IPS-15b (cell line): ENCODE data around the gene EPHA1.

ENCODE experiments used
- H3K27me3 ChIP-seq: one replicate; pipeline ENCODE4 v1.6.1; 2013; ENCODE audit warnings: low read length; ENCODE audit not compliant: control insufficient read depth, insufficient read depth
- H3K36me3 ChIP-seq: one replicate; pipeline ENCODE4 v1.6.1; 2013; ENCODE audit warnings: low read length; ENCODE audit not compliant: control insufficient read depth, insufficient read depth
- H3K4me1 ChIP-seq: one replicate; pipeline ENCODE4 v1.6.1; 2013; ENCODE audit warnings: mild to moderate bottlenecking, low read length; ENCODE audit not compliant: control insufficient read depth, insufficient read depth
- H3K4me3 ChIP-seq: one replicate; pipeline ENCODE4 v1.5.1; 2013; ENCODE audit warnings: low read depth, low read length
- H3K9ac ChIP-seq: one replicate; pipeline ENCODE4 v1.6.1; 2013; ENCODE audit warnings: low read depth, mild to moderate bottlenecking, low read length
- H3K9me3 ChIP-seq: one replicate; pipeline ENCODE4 v1.6.1; 2013; ENCODE audit warnings: mild to moderate bottlenecking, low read length; ENCODE audit not compliant: control insufficient read depth, insufficient read depth

Gene EPHA1

DNA sequence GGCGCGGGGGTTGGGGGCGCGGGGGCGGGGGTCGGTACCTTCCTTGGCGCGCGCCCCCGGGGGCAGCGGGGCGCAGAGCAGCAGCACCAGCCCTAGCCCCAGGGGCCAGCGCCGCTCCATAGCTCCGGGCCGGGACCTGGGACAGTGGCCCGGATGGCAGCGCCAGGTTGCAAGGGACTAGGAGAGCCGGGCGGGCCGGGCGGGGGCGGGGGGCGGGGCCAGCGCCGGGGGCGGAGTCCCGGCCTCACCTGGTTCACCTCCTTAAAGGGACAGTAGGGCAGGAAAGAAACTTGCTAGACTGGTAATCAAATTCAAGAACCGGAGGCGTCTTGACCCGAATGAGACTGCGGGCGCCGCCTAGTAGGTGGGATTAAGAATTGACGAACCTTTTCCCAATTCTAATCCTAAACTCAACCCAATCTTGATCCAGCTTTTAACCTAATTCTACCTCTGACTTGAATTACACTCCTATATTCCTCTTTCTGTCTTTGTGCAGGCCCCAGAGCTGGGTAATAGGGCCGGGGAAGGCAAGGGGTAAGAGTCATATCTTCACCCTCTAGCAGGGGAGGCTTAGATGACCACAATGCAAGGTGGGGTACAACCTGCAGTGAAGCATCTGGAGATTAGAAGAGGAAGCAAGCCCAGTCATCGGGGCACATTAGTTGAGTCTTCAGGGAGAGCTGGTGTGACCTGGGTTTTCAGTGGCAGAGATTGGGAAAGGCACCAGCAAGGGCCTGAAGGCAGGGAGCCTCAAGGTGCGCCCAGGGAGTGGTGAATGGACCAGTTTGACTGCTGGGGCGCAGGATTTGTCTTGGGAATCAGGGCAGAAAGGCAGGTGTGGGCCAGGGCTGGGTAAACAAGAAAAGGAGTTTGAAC lies at the start of gene EPHA1:
Gene EPHA1, minus strand, starts transcription at position 171 of the 876 bp plus-strand sequence. Its CDS starts 51 bp downstream, at position 120.
- Histone ChIP-seq H3K4me3 (peak within 1 kb of the TSS; percentile 95), H3K27me3 (no peaks in the 10 kb centered on the region), H3K9ac (peak within 1 kb of the TSS; percentile 93), H3K36me3 (no peaks in the 10 kb centered on the region), H3K9me3 (no peaks in the 10 kb centered on the region), H3K4me1 (peaks cover 38% of the 10 kb centered on the region)

DNA sequence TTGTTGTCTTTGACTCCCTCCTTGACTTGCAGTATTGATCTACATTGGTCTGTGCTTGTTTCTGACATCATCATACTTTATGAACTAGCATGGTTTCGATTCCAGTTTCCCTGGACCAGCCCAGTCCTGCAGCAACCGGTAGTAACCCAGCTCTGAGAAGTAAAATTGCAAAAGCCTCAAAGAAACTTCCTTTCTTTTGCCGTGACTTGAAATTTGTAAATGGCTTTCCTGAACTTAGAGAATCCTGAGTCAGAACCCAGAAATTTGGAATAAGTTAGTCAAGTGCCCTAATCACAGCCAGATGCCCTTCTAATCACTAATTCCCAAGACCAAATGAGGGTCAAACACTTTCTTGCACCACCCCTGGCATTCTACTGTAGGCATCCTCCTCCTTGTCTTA lies 49.6 kb upstream of the EPHA1 start:
- H3K4me3 ChIP-seq: no peak overlapping the region
- H3K36me3 ChIP-seq: no peaks in the 10 kb centered on the region

DNA sequence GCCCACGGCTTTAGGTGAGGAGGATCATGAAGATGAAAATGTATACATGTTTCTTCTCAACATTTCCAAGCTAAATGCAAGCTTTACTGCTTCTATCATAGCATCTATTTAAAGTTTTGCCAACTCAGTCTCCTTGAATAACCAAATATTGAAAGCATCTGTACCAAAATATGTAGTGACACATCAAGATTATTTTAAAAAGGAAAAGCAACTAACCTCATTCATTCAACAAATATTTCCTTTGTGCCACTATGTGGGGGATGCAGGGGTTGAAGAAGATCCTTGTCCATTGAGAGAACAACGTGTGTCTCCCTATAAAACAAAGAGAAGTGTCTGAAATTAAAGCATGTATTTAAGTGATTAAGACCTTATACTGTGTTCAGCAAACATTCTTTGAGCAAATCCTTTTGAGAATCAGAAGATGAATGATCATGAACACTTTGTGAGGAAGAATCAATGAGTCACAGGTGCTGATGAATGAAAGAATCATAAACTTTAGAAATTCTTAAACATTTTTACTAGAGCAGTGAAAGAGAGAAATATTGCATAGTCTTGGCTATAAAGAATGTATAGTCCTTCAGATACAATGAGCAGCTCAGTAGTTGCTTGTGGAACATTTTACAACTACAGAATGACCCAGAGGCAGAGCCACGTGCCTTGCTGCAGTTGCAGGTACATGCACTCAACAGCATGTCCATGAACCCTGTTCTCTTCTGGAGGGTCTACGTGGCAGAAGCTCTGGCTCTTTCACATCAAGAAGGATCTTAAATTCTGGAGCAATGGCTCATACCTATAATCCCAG lies 48.5 kb upstream of the EPHA1 start:
- Histone ChIP-seq H3K4me1 (no peaks in the 10 kb centered on the region), H3K9me3 (no peaks in the 10 kb centered on the region), H3K9ac (no peak overlapping the region), H3K4me3 (no peak overlapping the region), H3K36me3 (no peaks in the 10 kb centered on the region), H3K27me3 (no peaks in the 10 kb centered on the region)

More for the DNA sequence above, 49.6 kb upstream of the EPHA1 start:
- Histone ChIP-seq H3K9me3 (no peaks in the 10 kb centered on the region), H3K27me3 (no peaks in the 10 kb centered on the region), H3K9ac (no peak overlapping the region), H3K4me1 (no peaks in the 10 kb centered on the region)

DNA sequence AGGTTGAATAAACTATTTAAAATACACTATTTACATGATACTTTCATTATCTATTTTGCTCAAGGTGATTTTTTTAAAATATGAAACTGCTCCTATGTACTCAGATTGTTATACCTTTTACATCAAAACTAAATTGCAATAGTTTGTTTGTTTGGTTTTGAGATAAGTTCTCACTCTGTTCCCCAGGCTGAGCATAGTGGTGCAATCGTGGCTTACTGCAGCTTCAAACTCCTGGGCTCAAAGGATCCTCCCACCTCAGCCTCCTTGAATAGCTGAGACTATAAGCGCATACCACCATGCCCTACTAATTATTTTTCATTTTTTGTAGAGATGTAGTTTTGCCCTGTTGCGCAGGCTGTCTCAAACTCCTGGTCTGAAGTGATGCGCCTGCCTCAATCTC lies 47.3 kb upstream of the EPHA1 start:
- Histone ChIP-seq H3K4me3 (no peak overlapping the region), H3K4me1 (no peaks in the 10 kb centered on the region), H3K9me3 (no peaks in the 10 kb centered on the region), H3K27me3 (no peaks in the 10 kb centered on the region), H3K36me3 (no peaks in the 10 kb centered on the region), H3K9ac (no peak overlapping the region)

DNA sequence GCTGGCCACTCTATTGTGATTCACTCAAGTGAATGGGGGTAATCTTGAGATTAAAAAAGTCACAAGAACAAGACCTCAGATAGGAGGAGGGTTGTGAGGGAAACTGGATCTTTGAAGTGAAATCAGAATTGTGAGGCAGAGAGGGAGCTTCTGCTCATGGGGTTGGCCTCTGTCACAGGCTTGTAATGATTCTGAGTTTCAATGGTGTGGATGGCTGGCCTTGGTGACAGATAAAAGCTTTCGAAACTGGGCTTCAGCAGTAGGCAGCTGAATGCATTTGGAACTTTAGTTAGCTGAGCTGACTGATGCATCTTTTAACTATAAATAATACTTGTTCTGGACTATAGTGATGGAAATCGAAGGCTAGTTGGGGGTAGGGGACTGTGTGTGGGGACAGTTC lies 46.8 kb upstream of the EPHA1 start:
- no peak overlapping the region for H3K9ac ChIP-seq
- H3K4me1 ChIP-seq: no peaks in the 10 kb centered on the region
- no peak overlapping the region for H3K4me3 ChIP-seq
- no peaks in the 10 kb centered on the region for H3K9me3 ChIP-seq
- H3K27me3 ChIP-seq: no peaks in the 10 kb centered on the region
- H3K36me3 ChIP-seq: no peaks in the 10 kb centered on the region

DNA sequence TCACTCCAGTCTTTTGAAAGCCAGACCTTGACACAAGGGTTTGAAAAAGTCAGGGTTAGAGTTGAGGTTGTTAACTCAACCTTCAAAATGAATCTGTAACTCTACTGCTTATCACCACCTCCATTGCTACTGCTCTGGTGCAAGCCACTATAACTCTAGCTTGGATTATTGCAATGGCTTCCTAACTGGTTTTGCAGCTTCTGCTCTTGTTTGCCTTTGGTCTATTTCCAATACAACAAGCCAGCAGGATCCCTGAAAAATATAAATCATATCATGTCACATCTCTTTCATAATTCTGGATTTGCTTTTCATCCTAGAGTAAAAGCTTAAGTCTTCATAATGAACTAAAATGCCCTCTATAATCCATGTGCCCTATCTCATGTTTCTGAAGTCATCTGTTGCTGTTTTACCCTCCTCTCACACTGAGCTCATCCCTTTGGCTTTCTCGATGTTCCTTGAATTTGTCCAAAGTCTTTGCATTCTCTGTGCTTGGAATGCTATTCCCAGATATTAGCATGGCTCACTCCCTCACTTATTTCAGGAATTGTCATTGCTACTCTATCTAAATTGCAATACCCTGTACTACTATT lies 45.5 kb upstream of the EPHA1 start:
- Histone ChIP-seq H3K4me3 (no peak overlapping the region), H3K9ac (no peak overlapping the region), H3K9me3 (no peaks in the 10 kb centered on the region), H3K27me3 (no peaks in the 10 kb centered on the region), H3K4me1 (no peaks in the 10 kb centered on the region), H3K36me3 (no peaks in the 10 kb centered on the region)

DNA sequence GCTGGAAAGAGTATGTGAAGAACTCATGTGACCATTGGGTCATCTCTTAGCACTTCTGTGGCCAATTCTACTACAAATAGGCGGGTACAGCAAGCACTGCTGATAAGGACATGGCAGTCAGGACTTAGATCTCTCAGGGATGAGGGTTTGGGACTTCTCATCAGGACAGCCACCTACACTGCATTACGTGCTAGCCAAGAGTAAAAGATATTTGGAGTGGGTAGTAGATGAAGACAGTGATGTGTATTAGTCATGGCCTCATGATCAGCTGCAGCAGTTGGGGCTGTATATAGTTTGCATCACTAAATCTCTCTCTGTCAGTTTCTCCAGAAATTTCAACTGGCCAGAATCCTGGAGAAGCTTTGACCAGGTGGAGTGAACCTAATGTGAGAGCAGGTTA lies 43.8 kb upstream of the EPHA1 start:
- Histone ChIP-seq H3K4me3 (no peak overlapping the region), H3K9me3 (no peaks in the 10 kb centered on the region), H3K9ac (no peak overlapping the region), H3K4me1 (no peaks in the 10 kb centered on the region), H3K36me3 (no peaks in the 10 kb centered on the region), H3K27me3 (no peaks in the 10 kb centered on the region)

DNA sequence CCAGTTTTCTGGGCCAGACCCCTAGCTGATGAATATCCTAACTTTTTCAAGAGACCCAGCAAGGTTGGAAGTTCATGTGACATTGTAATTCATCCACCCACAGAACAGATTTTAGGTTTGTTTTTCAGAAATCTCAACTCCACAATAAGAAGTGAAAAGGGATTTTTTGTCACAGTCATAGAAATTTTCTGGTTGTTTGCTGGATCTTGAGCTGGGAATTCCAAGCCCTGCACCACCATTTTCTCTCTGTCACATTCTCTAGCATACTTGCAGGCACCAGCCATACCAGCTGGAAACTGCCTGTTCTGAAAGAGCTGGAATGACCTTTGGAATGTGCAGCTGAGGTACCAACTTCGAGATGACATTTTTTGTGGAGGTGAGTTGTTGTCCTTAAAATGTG lies 43.1 kb upstream of the EPHA1 start:
- no peaks in the 10 kb centered on the region for H3K9me3 ChIP-seq
- no peaks in the 10 kb centered on the region for H3K36me3 ChIP-seq
- H3K4me1 ChIP-seq: no peaks in the 10 kb centered on the region
- no peaks in the 10 kb centered on the region for H3K27me3 ChIP-seq
- no peak overlapping the region for H3K4me3 ChIP-seq
- no peak overlapping the region for H3K9ac ChIP-seq

DNA sequence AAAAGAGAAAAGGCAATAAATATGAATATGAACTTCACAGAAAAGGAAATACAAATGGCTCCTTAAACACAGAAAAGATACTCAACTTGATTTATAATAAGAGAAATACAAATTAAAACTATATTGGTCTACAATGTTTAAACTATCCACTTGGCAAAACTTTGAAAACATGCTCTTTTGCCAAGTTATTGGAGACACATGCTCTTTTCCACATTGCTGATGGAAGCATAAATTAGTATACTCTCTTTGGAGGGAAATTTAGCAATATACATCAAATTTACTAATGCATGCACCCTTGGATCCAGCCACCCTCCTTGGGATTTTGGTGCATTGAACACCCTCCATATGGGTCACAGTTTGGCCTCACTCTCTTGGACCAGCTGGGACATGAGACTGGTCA lies 42.5 kb upstream of the EPHA1 start:
- no peaks in the 10 kb centered on the region for H3K27me3 ChIP-seq
- no peaks in the 10 kb centered on the region for H3K9me3 ChIP-seq
- H3K9ac ChIP-seq: no peak overlapping the region
- no peaks in the 10 kb centered on the region for H3K4me1 ChIP-seq
- H3K4me3 ChIP-seq: no peak overlapping the region
- H3K36me3 ChIP-seq: no peaks in the 10 kb centered on the region

DNA sequence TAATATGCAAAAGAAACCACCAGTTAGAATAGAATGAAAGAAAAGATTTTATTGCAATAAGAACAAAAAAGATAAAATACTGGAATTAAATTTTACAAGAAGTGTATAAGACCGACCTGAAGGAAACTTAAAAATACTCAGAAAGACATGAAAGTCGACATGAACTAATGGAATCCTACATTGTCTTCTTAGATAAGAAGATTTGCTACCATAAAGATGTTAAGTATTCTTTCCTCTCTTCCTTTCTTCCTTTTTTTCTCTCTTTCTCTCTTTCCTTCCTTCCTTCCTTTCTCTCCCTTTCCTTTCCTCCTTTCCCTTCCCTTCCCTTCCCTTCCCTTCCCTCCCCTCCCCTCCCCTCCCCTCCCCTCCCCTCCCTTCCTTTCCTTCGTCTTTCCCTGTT lies 41.1 kb upstream of the EPHA1 start:
- Histone ChIP-seq H3K4me3 (no peak overlapping the region), H3K9me3 (no peaks in the 10 kb centered on the region), H3K9ac (no peak overlapping the region), H3K27me3 (no peaks in the 10 kb centered on the region), H3K36me3 (no peaks in the 10 kb centered on the region), H3K4me1 (peaks cover 4% of the 10 kb centered on the region)

DNA sequence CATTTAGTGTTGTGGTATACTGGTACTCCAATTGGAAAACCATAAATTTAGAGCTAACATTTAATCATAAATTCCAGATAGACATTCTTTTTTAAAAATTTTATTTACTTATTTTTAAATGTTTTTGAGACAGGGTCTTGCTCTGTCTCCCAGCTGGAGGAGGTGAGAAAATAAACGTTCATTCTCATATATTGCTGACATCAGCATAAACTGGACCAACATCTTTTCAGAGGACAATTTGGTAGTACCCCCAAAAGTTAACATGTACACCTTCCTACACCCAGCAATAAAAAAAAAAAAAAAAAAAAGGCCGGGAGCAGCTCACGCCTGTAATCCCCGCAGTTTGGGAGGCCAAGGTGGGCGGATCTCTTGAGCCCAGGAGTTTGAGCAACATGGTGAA lies 39.8 kb upstream of the EPHA1 start:
- no peaks in the 10 kb centered on the region for H3K9me3 ChIP-seq
- peaks cover 4% of the 10 kb centered on the region for H3K4me1 ChIP-seq
- no peak overlapping the region for H3K9ac ChIP-seq
- H3K36me3 ChIP-seq: no peaks in the 10 kb centered on the region
- H3K4me3 ChIP-seq: no peak overlapping the region
- no peaks in the 10 kb centered on the region for H3K27me3 ChIP-seq
